Transverse colon (tissue), 4 donors: Measurements from ENCODE around the gene MAP4K4. TPM values are rescaled to one million over a fixed set of nuclear protein-coding genes. Genes with fewer than 3 reads are reported as not detected.

Source experiments
- DNase-seq: peaks from one replicate; pipeline ENCODE4 v3.0.0-alpha.2; 2019
- H3K27ac ChIP-seq, 4 donors: fragments of 200-600 bp; sonication (generic); 2 replicates each; pipeline ENCODE4 v1.5.1; 2016 to 2018; ENCODE audit warnings: inconsistent platforms in 4 of 4
- H3K27me3 ChIP-seq: fragments of 200-600 bp; sonication (generic); 2 replicates; pipeline ENCODE4 v1.5.1; 2017; ENCODE audit warnings: inconsistent platforms
- H3K36me3 ChIP-seq, 4 donors: fragments of 200-600 bp; sonication (generic); 2 replicates each; pipeline ENCODE4 v1.5.1; 2017 to 2019; ENCODE audit warnings: inconsistent platforms in 4 of 4
- H3K4me1 ChIP-seq, 4 donors: fragments of 200-600 bp; sonication (generic); 2 replicates each; pipeline ENCODE4 v1.5.1; 2017 to 2020; ENCODE audit warnings: inconsistent platforms in 4 of 4
- H3K4me3 ChIP-seq, 4 donors: fragments of 200-600 bp; sonication (generic); 1 replicate in 1 of 4; 2 replicates in 3 of 4; pipeline versions ENCODE4 v1.5.1 to v1.6.1; 2017 to 2019; ENCODE audit warnings: inconsistent platforms in 4 of 4
- H3K9me3 ChIP-seq, 2 donors: fragments of 200-600 bp; sonication (generic); 2 replicates each; pipeline ENCODE4 v1.5.1; 2017 to 2019; ENCODE audit warnings: inconsistent platforms in 2 of 2
- EP300 ChIP-seq: sonication (generic); formaldehyde crosslinking; IDR thresholded peaks from one replicate; pipeline ENCODE4 v1.6.1; 2017; ENCODE audit warnings: antibody characterized with exemption, low read depth
- POLR2A ChIP-seq: fragments of 450-650 bp; IDR thresholded peaks from one replicate; pipeline ENCODE4 v1.6.1; 2016; ENCODE audit warnings: antibody characterized with exemption, mild to moderate bottlenecking, moderate library complexity
- POLR2AphosphoS5 ChIP-seq, 3 donors: sonication (generic); formaldehyde crosslinking; IDR thresholded peaks; one replicate each; pipeline ENCODE4 v1.6.1; 2016; ENCODE audit warnings: antibody characterized with exemption in 3 of 3
- WGBS, 2 donors: methylation state at CpG; one replicate each; pipeline ENCODE4 v1.1.5; 2018; ENCODE audit warnings: low coverage in 1 of 2; 5-methylcytosine and 5-hydroxymethylcytosine counted together
- in situ Hi-C, 4 donors: fragments of 200-750 bp; cut with MboI; loops; one replicate each; pipeline versions ENCODE4 v1.15.0 to v1.15.1; 2017; ENCODE audit warnings: low sequenced_read_pairs in 3 of 4, low pct_ligation_motif_present in 1 of 4, low pct_unique_long_range_greater_than_20kb in 1 of 4
- intact Hi-C: fragments of 100-400 bp; cut with DNase I; formaldehyde crosslinking; loops from one replicate; pipeline ENCODE4 v1.15.1; 2023; ENCODE audit warnings: low total_unique reads
- total RNA-seq, 4 donors: library from RNA; depleted of rRNA; stranded (reverse); fragments of >200 nt; gene quantifications; one replicate each; pipeline ENCODE4 v1.1.0, GENCODE V29; 2016
- TF ChIP-seq, protein P1 (sequence below), 5 experiments: fragments of 200-600 bp in 3 of 5; fragments of 450-650 bp in 2 of 5; sonication (generic) in 3 of 5; IDR thresholded peaks; 1 replicate in 2 of 5; 2 replicates in 3 of 5; pipeline ENCODE4 v1.5.1; 2016 to 2017; ENCODE audit warnings: antibody characterized with exemption in 5 of 5, inconsistent platforms in 3 of 5, mild to moderate bottlenecking in 2 of 5, moderate library complexity in 1 of 5

The MAP4K4 gene
- total RNA-seq, 4 donors from 2014 or later = 20.3 to 42.3 (median 29.6) TPM

DNA sequence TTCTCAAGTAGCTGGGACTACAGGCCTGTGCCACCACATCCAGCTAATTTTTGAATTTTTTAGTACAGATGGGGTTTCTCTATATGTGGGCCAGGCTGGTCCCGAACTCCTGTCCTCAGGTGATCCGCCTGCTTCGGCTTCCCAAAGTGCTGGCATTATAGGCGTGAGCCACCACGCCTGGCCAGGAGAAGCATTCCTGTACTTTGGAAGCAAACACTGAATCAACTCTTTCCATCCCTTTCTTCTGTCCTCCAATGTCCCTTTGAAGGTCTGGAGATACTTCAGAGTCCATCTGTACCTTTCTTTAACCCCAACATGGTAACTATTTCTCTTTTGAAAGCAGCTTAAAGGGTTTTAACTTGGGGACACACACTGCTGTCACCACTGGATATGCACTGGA is 23.6 kb upstream of the MAP4K4 start:
- intact Hi-C loops (no loop called here), in situ Hi-C loops (no loop called here)
- H3K27ac ChIP-seq = no peak overlapping the region
- H3K9me3 ChIP-seq = peaks cover 9 to 11% of the 10 kb centered on the region in 2 donors
- no peaks in the 10 kb centered on the region for H3K27me3 ChIP-seq
- DNase-seq = no peak
- H3K4me1 ChIP-seq = no peaks in the 10 kb centered on the region
- no peak overlapping the region for H3K4me3 ChIP-seq
- no peaks in the 10 kb centered on the region for H3K36me3 ChIP-seq
- no peak for TF ChIP-seq POLR2A
- no peak for TF ChIP-seq EP300
- TF ChIP-seq POLR2AphosphoS5 (IDR thresholded peaks at IDR 0.05) = no peak
- TF ChIP-seq, protein P1, sequence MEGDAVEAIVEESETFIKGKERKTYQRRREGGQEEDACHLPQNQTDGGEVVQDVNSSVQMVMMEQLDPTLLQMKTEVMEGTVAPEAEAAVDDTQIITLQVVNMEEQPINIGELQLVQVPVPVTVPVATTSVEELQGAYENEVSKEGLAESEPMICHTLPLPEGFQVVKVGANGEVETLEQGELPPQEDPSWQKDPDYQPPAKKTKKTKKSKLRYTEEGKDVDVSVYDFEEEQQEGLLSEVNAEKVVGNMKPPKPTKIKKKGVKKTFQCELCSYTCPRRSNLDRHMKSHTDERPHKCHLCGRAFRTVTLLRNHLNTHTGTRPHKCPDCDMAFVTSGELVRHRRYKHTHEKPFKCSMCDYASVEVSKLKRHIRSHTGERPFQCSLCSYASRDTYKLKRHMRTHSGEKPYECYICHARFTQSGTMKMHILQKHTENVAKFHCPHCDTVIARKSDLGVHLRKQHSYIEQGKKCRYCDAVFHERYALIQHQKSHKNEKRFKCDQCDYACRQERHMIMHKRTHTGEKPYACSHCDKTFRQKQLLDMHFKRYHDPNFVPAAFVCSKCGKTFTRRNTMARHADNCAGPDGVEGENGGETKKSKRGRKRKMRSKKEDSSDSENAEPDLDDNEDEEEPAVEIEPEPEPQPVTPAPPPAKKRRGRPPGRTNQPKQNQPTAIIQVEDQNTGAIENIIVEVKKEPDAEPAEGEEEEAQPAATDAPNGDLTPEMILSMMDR (IDR thresholded peaks at IDR 0.05) = no peak
- 95 to 100% methylated on average over 5 of the region's 5 CpGs for WGBS, 2 donors

DNA sequence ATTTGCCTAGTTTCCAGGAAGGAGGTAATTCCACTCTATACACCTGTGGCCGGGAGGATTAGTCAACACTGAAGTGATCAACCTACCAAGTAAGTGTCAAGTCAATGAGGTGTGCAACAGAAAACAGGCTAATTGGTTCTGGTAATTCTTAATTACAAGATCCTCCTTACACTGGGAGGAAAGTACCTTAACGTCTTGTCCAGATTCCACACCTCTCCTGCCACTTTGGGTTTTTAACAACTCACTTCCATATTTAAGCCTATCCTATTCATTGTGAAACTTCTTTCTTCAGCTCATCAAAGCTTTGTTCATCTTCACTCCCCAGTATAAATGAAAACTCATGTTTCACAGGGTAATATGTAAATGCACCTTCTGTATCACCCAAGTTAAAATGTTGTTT is 22.0 kb upstream of the MAP4K4 start:
- in situ Hi-C loops (loop anchor here in 1 of 4 donors (25.0 kb wide), 1 partner anchor 137 kb away; no protein-coding TSS in a partner anchor), intact Hi-C loops (no loop called here)
- Histone ChIP-seq H3K36me3 (no peaks in the 10 kb centered on the region), H3K27me3 (no peaks in the 10 kb centered on the region), H3K27ac (no peak overlapping the region), H3K4me1 (no peaks in the 10 kb centered on the region), H3K4me3 (no peak overlapping the region), H3K9me3 (peaks cover 9 to 11% of the 10 kb centered on the region in 2 donors)
- no peak for TF ChIP-seq POLR2A
- TF ChIP-seq, protein P1 (IDR thresholded peaks at IDR 0.05) = no peak
- TF ChIP-seq POLR2AphosphoS5 (IDR thresholded peaks at IDR 0.05) = no peak
- no peak for TF ChIP-seq EP300
- 46 to 68% methylated on average over 2 of the region's 2 CpGs for WGBS, 2 donors
- no peak for DNase-seq

DNA sequence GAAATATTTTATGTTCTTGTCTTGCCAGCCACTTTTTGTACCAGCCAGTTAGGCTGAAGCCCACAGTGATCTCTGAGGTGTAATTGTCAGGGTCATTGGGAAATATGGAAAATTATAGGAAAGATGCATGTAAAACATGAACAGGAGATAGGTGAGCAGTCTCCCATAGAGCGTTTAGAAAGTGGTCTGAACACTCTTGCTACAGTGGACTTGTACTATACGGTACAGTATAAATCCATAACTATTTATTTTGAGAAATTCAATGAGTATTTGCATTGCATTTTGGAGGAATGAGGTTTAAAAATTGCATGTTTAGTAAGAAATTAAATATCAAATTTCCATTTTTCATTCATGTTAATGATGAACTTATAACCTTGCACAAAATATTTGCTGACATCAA is 20.8 kb upstream of the MAP4K4 start:
- H3K27me3 ChIP-seq = no peaks in the 10 kb centered on the region
- no peaks in the 10 kb centered on the region for H3K4me1 ChIP-seq
- in situ Hi-C loops = loop anchor here in 1 of 4 donors (25.0 kb wide), 1 partner anchor 136 kb away; no protein-coding TSS in a partner anchor
- intact Hi-C loops = no loop called here
- no peak for DNase-seq
- no peak overlapping the region for H3K27ac ChIP-seq
- TF ChIP-seq, protein P1 (IDR thresholded peaks at IDR 0.05) = no peak
- no peak for TF ChIP-seq POLR2A
- TF ChIP-seq POLR2AphosphoS5 (IDR thresholded peaks at IDR 0.05) = no peak
- no peak for TF ChIP-seq EP300
- 87 to 100% methylated on average over 1 to 2 of the region's 2 CpGs for WGBS, 2 donors
- no peak overlapping the region for H3K4me3 ChIP-seq
- no peaks in the 10 kb centered on the region for H3K36me3 ChIP-seq
- peaks cover 9 to 11% of the 10 kb centered on the region in 2 donors for H3K9me3 ChIP-seq

DNA sequence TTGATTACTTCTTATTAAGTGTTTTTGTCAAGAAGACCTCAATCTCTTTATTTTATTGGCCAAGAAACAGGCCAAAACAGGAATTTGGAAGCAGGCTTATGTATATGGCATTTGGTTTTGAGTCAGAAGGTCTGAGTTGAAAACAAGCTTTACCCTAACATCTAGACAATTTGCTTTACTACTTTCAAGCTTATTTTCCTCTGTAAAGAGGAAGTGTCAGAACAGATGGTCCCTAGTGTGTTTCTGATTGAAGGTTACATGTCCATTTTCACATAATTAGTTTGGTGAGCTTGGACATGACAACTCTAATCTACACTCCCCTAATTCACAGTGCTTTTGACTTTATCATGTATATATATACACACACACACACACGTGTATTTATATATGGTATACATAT is 19.8 kb upstream of the MAP4K4 start:
- Histone ChIP-seq H3K4me3 (no peak overlapping the region), H3K27me3 (no peaks in the 10 kb centered on the region), H3K9me3 (peaks cover 0 to under 1% of the 10 kb centered on the region in 2 donors), H3K36me3 (no peaks in the 10 kb centered on the region), H3K27ac (no peak overlapping the region), H3K4me1 (no peaks in the 10 kb centered on the region)
- intact Hi-C loops (no loop called here), in situ Hi-C loops (loop anchor here in 1 of 4 donors (25.0 kb wide), 1 partner anchor 135 kb away; no protein-coding TSS in a partner anchor)
- 0 to 25% methylated on average over 1 of the region's 1 CpG for WGBS, 2 donors
- TF ChIP-seq EP300 (no peak), POLR2AphosphoS5 (IDR thresholded peaks at IDR 0.05) (no peak), POLR2A (no peak)
- TF ChIP-seq, protein P1 (IDR thresholded peaks at IDR 0.05) = no peak
- no peak for DNase-seq
